HG03442 (cell line): ENCODE measurements around the gene TRPV5.

Source experiments
- ATAC-seq: cut with Tn5 transposase; IDR thresholded peaks from one replicate; pipeline ENCODE4 v1.9.1; 2021; ENCODE audit warnings: mild to moderate bottlenecking, moderate library complexity; ENCODE audit not compliant: unreplicated experiment

TRPV5 gene

DNA sequence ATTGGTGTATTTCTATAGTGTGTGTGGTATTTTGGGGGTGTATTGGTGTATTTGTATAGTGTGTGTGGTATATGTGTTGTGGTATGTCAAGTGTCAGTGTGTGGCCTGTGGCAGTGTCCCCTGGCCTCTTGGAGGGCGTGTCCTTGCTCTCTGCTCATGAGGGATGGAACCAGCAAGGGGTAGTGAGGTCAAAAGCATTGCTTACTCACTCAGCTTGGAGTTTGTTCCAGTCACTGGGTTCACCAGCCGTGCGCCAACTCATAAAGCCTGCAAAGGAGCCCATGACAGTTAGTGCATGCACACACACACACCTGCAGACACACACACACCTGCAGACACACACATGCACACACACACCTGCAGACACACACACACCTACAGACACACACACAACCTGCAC, 43.7 kb downstream of the TRPV5 start:
- no peak for ATAC-seq

DNA sequence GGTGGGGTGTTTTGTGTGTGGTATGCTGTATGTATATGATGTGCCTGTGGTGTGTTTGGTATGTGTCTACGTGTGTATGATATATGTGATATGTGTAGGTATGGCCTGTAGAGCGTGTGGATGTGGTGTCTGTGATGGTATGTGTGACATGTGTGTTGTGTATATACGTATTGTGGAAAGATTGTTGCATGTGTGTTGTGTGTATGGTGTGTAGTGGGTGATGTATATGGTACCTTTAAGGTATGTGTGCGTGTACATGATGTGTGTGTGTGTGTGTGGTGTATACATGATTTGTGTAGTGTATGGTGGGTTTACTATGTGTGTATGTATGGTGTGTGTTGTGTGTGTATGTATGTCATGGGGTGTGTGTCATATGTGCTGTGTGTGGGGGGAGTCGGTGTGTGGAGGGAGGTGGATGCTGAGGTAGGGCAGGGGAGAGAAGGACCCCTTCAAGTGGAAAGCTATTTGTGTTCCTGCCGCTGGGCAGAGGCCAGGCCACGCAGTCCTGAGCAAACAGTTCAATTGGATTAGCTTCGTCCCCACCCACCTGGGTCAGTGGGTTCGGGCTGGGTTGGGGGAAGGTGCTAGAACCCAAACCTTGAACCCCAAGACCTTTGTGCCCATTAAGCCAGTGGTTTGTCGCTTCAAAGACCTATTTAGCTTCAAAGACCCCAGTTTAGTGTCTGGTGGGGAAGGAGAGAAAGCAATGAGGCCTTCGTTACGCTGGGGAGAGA, 46.1 kb downstream of the TRPV5 start:
- no peak for ATAC-seq

DNA sequence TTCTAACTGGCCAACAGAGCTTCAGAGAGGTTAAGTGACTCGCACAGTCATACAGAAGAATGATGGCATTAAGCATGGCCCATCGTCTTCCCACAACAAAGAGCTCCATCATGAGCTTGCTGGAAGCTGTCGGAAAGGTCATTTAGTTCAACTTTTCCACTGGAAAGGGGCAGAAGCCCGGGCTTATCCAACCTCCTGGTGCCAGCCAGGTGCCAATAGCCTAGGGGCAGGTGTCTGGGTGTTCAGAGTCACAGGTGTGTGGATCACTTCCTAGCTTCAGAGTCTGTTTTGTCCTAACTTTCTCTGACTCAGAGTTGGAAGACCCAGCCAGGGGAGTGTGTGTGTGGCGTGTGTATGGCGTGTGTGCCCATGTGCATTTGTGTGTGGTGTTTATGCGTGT, 46.7 kb downstream of the TRPV5 start:
- ATAC-seq: no peak

DNA sequence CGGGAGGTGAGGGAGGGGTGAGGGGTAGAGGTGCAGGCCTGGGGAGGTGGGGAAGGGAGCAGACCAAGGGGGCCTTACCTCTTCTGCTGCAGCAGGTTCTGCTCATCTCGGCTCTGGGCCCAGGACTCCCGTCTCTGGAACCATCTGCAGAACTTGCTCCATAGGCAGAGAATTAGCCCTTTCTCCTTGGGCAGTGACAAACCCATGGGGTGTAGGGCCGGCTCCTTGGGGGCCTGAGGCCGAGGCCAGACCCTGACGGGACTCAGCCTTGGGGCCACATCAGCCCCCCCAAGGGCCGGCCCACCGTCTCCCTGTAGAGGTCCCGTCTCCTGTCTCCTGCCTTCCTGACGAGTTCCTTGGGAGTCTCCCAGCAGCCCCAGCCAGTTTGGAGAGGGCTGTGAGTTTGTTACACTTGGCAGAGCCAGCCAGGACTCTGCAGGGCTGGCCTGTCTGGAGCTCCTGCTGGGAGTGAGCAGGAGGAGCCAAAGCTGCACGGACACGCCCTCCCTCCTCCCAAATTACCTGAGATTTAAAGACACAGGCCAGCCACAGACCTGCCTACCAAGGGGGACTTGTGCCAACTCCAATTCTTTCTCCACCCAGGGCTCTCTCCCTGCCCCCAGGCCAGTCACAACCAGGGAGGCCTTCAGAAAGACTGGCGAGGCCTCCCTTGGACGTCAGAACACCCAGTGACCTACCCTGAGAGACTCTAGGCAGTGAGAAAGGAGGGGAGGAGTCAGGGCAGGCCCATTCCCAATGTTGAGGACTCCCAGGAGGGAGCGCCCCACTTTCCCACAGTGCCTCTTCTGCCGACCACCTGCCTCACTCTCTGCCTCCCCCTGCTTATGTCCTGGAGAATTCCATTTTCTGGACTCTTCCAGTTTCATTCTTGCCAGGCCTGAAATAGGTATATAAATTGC, 48.0 kb downstream of the TRPV5 start, which contains the start of gene TRPV6:
Gene TRPV6 (minus strand): TSS at position 435 of the 920 bp plus-strand sequence.
- no peak for ATAC-seq

DNA sequence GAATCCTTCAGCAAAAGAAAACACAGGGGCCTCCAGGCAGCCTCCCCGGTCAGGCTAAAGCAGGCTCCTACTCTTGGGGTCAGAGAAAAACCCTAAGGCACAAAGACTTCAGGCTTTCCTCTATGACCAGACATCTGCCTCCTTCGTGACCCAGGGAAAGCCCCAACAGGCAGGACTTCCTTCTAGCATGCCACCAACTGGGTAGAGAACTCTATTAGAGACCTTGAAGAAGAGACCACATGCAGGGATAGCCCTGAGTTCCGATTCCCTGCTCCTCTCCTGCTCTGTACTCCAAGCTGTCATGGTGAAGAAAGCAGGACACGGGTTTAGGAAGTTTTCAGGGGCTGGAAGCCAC, 49.3 kb downstream of the TRPV5 start:
- ATAC-seq: no peak

DNA sequence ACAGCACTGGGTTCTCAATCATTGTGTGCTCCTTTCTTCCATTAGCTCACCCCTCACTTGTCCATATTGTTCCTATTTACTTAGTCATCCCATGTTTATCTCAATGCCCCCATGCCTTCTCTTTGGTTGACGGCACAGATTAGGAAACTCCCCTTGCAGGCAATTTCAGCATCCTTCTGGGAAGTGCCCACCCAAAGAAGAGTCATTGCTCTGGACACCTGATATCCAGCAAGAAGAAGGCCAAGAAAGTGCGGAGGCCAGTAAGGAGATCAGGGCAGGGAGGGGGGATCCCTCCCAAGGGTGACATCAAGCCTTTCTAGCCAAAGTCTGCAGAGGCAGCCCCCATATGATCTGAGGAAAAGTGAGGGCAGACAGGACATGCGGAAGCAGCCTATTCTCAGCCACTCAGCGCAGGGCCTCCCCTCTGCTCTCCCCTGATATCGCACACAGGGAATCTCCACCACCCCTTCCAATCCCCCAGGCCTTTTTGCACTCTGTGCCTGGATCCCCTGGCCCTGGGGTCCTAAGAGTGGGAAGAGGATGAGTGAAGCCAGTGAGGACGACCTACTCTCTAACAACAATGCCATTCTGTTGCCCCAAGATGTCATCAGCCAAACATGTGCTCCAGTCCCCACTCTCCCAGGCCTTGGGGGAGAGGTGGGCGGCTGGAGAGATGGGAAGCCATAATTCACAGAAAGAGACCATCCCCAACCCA, 49.8 kb downstream of the TRPV5 start:
- ATAC-seq: no peak

DNA sequence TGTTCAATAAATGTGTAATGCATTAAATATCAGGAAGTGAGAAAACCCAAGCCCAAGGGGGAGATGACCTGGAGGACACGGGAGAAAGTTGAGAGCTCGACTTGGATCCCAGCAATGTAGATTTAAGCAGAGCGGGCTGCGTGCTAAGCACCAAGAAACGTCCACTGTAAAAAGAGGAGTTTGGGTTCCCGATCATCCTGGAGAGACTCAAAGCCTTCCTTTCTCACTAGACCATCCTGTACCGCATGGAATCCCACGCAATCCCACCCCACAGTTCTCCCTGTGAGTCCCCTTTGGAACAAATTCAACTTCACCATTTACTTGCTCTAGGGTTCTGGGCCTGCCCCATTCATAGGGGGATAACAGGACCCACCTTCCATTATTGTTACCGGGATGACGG, 50.4 kb downstream of the TRPV5 start:
- ATAC-seq: no peak

DNA sequence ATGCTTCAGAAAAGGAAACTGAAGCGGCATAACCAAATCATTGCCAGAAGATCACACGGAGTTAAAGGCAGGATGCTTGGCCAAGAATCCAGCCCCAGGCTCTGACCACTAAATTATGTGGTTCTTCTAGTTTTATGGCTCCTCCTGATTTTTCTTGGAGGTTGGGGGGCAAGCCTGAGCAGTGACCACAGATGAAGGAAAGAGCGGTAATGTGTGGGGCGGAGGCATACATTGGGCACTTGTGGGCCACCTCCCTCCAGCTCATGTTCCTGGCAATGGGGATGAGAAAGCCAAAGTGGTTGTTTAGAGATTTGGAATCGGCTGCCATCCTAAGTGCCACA, 51.2 kb downstream of the TRPV5 start:
- no peak for ATAC-seq

DNA sequence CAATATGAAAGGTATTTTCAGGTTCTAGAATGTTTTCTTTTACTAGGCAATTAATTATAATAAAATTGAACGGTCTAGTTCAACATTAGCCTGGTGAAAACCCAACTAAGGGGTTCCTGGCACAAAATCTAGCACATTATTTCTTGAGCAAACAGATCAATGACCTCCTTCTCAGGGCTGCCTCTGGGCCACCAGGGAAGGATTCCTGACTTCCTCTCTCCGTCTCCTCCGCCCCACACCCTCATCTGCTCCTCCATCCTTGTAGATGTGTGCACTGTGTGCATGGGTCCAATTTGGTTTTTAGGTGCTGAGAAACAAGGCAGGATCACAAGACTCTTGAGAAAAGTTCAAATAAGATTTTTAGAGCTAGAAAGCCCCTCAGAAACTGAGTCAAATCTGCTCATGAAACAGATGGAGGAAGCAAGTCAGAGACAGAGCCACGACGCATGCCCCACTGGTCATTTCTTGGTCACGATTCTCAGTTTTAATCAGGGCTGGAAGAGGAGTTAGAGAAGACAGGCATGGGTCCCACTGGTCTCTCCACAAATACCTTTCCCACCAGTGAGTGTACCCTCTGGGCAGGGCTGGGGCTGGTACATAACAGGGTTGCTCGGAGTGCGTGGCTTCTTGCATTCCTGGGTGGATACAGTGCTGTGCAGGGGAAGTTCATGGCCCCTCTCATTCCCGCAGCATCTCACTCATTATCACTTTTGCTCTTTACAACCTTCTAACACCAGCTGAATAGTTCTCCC, 51.8 kb downstream of the TRPV5 start:
- ATAC-seq: no peak

DNA sequence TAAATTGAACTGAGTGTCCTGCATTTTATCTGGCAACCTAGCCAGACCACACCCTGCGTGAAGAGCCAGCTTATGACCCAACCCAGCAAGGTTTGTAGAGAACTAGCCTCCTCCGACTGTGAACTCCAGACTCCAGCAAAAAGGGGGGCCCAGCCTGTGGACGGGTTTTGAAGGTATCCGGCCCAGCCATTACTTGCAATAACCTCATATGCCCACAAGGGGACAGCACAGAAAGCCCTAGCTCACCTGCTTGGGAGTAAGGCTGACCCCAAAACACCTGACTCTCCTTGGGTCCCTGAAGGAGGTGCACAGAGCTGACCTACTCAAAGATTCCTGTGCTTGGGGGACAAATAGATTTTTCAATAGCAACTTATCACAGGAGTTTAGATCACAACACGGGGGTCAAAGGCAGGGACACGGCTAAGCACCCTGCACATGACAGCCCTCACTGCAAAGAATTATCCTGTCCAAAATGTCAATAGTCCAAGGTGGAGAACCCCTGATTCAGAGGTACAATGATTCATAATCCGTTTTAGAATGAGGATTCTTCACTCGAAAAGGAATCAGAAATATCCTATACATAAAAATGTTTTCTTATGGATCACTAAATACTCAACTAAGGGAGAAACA, 52.6 kb downstream of the TRPV5 start:
- peak; percentile 77 for ATAC-seq

DNA sequence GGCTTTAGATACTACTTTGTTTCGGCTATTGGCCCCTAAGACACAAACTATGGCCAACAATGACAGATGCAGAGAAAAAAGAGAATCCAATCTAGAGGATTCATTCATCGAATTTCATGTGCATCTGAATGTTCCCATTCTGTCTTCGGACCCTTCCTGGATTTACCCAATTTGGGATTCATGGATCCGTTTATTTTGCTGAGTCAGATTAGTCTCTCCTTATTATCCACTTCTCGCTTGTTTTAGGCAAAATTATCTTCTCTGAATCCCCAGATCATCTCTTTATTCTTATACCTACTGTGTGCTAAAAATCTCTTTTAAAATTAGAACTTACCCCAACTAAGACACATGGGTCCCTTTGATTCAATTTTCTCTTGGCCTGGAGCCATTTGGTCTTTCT, 54.5 kb downstream of the TRPV5 start:
- no peak for ATAC-seq

DNA sequence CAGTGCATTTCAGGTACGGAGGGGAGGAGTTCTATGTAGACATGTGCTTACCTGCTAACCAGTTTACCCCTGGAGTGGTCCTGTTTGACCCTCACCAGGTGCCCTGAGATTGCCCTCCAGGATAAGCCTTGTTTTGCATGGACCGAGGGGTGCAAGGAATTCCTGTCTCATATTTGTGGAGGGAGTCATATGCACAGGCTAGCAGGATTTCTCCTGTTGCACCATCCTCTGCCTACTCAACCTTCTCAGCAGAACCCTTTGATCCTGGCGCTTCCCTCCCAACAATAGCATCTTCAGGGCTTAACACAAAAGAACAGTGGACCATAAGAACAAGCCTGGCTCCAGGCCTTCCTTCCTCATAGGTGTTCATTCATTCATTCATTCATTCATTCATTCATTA, 55.2 kb downstream of the TRPV5 start:
- no peak for ATAC-seq

DNA sequence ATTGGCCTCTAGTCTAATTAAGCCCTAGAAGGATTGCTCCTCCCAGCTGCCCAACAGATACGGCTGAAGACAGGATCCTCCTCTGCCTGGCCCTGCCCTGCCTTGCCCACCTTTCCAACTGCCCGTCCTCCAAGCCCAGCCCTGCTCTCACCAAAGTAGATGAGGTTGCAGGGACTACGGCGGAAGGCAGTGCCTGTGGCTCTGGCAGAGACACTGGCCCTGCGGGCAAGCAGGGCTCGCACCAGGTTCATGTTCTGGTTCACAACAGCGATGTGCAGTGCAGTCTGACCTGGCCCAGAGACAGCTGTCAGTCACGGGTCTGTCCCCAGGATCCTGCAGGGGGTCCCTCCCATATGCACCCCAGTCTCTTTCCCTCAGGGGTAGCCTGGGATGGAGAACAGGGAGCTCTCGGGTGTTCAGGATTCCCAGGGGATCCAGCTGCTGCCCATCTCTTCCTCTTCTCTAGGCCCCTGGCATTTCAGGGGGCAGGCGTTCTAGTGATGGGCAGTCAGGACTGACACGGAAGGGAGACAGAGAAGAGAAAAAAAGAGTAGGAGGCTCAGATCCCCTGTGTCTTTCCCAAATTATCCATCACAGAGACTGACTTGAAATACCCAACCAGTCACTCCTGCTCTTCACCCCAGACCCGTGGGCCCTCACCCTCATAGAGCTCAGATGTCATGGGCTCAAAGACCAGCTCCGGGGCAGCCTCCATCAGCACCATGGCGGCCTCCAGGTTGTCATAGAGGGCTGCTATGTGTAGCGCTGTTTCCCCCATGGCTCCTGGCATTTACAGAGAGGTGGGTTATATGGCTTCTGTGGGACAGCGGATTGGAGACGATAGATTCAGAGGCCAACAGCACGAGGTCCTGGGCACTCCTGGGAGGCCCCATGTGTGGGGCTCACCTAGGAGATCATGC, 56.3 kb downstream of the TRPV5 start:
- ATAC-seq: no peak

DNA sequence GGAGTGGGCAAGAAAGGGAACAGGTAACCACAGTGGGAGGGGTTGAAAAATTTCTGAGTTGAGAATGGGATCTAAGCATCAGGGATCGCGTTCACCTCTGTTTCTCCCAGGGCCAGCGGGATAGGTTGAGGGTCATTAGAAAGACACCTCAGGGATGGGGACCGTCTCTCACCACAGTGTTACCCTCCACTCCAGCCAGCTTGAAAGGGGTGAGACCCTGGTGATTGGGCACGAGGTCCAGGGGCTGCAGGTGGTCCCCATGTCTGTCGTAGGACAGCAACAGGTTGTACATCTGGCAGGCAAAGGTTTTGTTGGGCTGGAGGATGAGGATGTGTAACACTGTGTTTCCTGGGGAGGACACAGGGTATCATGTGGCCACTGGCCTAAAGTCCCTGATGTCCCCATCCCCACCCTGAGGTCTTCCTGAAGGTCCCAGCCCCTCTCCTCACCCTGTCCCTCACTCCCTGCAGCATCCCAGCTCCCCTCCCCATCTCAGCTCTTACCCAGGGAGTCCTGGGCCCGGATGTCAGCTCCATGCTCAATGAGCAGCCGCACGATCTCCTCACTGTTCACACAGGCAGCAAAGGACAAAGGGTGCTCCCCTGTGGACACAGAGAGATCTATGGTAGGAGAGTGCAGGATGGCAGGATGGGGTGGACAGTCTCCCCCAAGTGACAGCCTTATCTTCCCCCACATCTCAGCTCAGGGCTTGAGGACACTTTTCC, 57.1 kb downstream of the TRPV5 start:
- no peak for ATAC-seq

DNA sequence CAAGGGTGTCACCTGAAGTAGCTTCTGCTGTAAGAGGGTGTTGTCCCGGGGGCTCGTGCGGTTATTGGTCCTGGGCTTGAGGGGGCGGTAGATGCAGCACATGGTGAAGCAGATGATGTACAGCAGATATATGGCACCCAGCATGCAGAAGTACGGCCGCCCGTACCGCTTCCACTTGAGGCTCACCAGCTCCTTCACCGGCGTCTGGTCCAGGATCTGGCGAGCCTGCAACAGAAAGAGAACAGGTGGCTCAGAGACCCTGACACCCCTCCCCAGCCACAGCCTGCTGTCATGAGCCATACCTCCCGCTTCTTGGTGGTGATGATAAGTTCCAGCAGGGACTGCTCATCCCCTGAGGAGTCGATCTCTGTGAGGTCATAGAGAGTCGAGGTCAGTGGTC, 58.1 kb downstream of the TRPV5 start:
- ATAC-seq: no peak

DNA sequence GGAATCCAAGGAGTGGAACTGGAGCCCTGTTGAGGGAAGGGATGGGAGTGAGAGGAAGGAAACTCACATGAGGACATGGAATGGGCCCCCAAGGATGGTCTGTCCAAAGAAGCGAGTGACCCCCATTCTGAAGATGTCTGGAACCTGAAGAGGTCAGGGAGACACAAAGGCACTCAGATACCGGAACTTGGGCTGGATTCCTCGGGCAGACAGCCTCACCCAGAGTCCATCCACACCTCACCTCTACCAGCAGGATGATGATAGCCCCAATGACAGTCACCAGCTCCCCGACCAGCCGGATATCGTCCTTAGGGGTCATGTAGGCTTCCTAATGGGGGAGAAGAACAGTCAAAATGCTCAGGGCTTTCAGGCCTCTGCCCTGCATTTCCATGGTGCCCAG, 58.7 kb downstream of the TRPV5 start:
- ATAC-seq: no peak

DNA sequence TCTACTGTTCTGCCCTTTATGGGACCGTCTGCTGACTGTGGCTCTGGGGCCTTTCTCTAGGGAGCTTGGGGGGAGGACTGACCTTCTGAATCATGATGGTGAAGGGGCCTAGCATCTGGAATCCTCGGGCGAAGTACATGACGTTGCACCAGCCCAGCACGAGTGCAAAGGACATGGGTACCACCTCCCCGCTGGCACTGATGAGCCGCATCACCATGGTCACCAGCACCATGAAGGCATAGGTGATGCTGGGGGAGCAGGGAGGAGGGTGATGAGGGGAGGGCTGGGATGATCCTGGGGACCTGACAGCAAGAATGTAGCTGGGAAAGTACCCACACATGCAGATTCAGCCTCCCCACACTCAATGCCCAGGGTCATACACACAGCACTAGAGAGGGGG, 59.1 kb downstream of the TRPV5 start:
- ATAC-seq: no peak

DNA sequence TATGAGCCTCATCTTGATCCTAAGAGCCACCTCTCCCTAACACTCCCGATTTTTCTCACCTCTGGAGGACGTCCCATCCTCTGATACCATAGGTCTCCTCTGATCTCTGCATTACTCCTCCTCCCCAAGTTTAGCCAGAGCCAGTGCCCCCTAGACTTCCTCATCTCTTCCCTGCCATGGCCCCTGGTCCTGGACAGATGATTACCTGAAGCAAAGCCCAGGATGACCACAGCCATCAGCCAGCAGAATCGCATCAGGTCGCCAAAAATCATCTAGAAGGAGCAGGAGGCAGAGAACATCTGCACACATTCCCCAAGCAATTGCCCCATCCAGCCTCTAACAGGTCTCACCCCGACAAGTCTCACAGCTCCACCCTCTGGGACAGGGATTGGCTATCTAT, 59.7 kb downstream of the TRPV5 start:
- no peak for ATAC-seq

DNA sequence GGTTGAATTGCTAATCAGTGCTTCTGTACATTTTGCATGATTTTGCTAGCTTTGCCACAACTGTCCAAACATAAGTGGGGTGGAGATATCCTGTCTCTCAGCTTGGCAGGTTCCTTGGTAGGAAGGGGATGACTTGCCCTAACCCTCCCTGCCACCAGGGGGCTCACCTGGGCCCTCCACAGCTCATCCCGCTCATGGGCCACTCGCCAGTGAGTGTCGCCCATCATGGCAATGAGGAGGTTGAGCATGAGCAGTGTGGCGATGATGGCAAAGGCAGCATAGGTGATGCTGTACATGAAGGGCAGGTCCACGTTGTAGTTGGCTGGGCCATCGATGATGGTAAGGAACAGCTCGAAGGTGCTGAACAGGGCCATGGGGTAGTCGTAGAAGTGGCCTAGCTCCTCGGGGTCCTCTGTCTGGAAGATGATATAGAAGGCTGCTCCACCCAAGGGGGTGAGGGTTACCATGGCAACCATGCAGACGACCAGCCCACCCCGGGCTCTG, 60.2 kb downstream of the TRPV5 start:
- ATAC-seq: peak; percentile 64
